NCI-H82 (cell line): ENCODE measurements around the gene BMP3.
"Not testable (repeated sequence)": the region's sequence is repeated elsewhere in the genome, so short reads cannot be mapped to it uniquely, and the experiment has no call there.

Source experiments
- DNase-seq: peaks from one replicate; lab custom pipeline; 2025; lab: John Stamatoyannopoulos, UW

The BMP3 gene, protein sequence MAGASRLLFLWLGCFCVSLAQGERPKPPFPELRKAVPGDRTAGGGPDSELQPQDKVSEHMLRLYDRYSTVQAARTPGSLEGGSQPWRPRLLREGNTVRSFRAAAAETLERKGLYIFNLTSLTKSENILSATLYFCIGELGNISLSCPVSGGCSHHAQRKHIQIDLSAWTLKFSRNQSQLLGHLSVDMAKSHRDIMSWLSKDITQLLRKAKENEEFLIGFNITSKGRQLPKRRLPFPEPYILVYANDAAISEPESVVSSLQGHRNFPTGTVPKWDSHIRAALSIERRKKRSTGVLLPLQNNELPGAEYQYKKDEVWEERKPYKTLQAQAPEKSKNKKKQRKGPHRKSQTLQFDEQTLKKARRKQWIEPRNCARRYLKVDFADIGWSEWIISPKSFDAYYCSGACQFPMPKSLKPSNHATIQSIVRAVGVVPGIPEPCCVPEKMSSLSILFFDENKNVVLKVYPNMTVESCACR

DNA sequence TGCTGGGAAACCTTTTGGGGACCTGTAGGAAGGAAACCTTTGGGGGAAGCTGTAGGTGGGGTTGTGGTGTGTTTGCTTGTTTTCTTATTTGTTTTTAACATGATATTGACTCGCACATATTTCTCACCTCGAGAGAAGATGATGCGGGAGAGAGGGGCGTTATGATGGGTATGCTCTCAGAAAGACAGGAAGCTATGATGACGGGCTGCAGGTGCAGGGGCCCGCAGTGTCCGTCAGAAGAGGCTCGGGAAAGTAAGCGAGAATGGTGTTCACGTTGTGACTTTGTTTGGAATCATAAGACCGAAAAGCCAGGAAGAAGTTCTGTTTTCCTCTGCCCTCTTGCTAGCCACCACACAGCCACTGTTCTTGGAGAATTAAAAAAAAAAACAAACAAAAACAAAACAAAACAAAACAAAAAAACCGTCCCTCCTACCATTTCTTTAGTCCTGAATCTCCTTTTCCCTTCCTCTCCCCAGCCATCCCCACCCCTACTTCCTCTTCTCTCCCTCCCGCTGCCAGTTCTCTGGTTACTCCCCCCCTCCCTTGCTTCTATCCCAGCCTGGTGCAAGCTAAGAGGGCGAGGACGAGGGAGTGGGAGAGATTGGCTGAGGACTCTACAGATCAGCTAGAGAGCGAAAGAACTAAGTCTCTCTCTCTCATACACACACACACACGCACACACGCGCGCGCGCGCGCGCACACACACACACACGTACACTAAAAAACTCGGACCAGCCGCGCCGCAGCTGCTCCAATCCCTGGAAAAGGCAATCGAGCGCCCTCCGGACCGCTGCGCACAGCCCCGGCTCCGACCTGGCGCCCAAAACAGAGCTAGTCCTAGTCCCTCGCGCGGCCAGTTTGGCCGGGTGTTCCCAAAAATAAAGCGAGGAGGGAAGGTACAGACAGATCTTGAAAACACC, at the start of gene BMP3:
Gene BMP3 (plus strand): TSS at position 648 of the 920 bp plus-strand sequence. CDS start 577 bp downstream, outside the sequence.
- DNase-seq = peak; percentile 69

DNA sequence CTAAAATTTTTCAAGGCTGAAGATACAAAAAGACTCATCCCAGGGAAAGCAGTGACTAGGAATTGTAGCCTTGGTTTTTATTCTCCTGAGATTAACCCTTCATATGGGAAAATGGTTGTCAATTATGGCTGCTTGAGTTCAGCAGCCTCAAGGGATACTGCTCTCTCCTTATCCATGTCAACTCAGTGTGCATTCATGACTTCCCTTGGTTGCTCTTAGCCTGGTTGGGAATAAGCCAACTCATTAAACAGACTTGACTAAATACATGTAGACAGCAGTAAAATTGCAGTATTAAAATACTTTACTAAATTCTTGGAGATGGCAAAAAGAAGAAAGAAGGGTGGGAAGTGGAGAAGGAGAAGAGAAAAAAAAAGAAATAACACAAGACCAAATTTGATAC, 44.5 kb upstream of the BMP3 start:
- DNase-seq = no peak

DNA sequence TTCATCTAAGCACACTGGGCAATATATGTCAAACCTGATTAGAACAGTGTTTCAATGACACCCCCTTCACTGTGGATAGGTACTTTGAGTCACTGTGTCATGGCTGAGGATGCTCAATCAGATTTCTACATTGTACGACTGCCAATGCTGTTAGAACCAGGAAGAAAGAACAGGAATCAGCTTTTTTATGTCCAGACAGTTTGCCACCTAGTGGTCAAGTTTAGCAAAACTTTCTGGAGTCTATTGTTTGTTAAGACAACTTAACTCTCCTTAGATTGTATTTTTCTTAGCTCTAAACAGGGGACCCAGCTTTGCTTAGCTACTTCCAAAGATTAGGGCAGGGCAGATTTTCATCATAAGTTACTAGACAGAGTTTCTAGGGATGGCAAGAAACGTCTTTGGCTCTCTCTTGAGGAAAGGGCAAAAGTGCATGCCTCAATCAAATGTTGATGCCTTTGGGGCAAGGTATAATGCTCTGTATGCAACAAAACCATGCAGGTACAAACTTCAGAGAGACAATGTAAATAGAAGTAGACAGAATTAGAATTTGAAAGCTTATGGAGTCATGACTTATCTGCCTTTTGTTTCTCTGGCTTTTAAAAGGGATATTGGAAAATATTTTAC, 40.5 kb upstream of the BMP3 start:
- peak; percentile 84 for DNase-seq

DNA sequence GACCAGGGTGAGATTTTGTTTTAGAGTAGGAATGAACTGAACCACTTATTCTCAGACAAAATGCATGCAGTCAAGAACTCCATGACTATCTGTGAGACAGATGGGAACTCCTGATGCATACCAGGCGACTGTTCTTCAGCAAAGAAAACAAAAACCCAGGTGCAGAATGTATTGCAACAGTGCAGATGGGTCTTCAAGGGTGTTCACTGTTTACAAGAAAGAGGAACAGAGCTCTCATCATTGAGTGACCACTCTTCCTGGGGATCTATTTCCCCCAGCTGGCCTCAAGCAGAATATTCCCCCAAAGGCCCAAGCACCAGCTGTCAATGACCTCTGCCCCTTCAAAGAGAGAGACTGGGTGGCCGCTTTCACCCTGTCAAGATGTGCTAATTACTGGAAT, 39.7 kb upstream of the BMP3 start:
- no peak for DNase-seq

DNA sequence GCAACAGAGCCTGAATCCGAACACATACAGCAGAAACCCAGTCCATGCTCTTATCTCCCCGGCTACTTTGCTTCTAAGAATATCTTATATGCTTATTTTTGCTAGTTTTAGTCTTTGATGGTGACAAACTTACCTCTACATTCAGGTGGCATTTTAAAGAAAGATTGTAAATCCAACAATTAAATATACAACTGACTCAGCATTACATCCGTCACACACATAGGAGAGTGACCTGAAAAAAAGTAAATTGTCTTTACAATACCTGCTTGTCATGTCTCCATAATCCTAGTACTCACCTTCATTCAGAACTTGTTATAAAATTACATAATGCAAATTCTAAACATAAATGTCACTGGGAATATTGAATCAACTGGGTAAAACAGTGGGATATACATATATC, 30.6 kb upstream of the BMP3 start:
- DNase-seq = no peak

DNA sequence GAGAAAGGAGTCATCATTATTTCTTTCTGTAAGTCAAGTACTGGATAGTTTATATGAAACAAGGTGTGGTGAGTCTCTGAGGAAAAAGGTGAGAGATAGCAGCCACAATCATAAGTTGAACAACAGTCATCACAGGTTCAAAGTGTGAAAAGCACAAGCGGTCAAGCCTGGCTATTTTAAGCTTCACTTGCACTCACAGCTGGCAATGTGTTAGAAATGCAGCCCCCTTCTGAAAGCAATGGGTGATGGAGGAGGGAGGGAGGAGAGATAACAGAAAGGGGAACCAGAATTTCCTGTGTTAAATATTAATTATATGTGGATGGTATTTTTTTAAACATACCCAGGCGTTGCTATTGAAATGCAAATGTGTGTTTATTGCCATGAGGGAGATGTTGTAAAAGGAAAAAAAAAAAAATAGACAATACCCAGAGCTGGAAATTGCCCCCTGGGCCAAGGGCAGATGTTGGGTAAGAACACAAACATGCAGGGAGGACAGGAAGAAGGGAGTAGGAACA, 26.9 kb upstream of the BMP3 start:
- no peak for DNase-seq

DNA sequence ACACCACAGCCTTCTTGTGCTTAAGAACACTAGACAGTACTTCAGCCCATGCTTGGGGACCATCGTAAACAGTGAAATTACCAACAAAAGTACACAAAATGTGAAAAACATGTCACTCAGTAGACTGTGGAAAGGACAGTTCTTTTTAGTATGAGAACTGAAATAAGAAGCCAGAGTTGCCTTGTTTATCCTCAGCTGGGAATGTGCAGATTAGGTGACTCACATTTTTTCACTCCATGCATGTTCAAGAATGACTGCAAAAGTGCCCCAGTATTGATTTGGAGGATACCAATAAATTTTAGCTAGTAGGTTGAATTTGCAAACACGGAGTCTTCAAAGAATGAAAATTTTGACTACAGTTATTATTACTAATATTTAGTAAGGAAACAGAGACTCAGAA, 23.1 kb upstream of the BMP3 start:
- DNase-seq = no peak

DNA sequence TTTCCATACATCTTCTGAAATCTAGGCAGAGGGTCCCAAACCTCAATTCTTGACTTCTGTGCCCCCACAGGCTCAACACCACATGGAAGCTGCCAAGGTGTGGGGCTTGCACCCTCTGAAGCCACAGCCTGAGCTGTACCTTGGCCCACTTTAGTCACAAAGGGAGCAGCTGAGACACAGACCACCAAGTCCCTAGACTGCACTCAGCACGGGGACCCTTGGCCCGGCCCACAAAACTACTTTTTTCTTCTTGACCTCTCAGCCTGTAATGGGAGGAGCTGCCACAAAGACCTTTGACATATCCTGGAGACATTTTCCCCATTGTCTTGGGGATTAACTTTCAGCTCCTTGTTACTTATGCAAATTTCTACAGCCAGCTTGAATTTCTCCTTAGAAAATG, 13.9 kb upstream of the BMP3 start:
- not testable (repeated sequence) for DNase-seq

DNA sequence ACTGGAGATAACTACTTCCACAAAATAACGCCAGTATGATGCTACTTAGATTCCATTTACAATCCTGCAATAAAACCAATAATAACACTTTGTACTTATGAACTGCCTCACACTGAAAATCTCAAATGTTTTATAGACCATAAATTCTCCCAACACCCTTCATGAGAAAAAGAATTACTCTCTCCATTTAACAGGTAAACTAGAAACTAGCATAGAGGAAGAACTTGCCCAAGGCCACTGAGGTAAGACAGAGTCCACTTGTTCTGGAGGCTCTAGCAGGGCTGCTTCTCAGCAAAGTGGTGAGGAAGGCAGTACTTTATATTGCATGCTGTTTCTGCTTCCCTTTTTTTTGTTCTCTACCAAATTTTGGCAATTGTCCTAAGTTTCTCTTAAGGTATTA, 11.5 kb upstream of the BMP3 start:
- no peak for DNase-seq

DNA sequence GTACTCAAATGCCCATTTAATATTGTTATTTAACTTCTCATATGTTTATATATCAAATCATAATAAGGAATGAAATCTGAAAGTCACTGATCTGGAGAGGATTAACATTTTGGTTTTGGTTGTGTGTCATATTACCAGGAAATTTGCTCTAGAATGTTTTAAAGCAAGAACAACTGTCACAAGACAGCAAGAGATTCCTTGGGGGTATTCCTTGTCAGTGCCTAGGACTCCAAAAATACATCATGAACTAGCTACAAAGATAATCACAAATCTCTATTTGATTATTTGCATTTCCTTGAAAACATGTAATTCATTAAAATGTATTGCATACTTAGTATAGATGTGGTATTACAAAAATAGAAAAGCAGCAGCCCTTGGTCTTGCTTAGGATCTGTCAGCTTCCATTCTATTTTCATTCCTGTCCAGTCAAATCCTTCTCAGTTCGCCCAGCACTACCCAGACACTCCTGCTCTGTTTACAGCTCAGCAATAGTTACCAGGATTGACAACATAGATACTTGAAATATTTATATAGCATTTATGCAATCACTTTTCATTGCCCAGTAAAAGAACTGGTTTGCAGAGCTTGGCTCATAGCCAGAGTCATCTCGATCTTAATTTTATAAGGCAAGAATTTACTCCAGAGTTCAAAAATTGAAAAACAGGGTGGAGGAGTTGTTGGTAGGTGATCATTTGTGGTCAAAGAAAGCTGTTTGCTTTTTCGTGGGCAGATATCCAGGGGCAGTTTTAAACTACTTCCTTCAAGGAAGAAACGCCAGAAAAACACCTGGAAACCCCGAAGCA, 9.2 kb upstream of the BMP3 start:
- no peak for DNase-seq

DNA sequence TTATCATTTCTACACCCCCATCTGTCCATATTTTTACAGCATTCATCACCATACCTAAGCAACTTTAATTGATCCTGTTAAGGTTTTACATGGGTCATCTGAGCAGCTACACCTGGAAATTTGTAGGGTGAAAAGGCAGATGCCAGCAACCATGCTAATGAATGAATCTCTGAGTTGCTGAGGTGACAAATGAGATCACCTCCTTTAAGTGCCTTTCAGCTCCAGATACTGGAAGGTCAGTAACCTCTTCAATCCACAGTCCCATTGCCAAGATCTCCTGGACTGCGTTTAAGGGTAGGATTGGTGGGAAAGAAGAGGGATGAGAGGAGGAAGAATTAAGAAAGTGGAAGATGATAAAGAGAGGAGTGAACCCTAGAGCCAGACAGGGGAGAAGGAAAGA, 8.5 kb upstream of the BMP3 start:
- peak; percentile 65 for DNase-seq

DNA sequence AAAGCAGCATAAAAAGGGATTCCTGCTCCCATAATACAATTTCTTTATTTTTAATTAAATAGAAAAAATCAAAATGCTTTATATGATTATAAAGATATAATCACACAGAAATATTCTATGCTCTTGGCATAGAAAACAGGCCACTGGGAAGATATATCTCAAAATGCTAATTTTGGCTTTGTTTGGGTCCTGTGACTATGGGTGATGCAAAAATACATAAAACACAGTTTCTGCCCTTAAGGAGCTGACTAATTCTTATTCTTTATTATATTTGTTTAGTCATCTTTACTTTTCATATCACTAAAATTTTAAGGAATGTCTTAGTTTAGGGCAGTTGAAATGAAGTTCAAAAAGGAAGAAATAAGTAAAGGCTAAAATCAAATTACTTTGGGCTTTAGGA, 7.0 kb upstream of the BMP3 start:
- DNase-seq = no peak

DNA sequence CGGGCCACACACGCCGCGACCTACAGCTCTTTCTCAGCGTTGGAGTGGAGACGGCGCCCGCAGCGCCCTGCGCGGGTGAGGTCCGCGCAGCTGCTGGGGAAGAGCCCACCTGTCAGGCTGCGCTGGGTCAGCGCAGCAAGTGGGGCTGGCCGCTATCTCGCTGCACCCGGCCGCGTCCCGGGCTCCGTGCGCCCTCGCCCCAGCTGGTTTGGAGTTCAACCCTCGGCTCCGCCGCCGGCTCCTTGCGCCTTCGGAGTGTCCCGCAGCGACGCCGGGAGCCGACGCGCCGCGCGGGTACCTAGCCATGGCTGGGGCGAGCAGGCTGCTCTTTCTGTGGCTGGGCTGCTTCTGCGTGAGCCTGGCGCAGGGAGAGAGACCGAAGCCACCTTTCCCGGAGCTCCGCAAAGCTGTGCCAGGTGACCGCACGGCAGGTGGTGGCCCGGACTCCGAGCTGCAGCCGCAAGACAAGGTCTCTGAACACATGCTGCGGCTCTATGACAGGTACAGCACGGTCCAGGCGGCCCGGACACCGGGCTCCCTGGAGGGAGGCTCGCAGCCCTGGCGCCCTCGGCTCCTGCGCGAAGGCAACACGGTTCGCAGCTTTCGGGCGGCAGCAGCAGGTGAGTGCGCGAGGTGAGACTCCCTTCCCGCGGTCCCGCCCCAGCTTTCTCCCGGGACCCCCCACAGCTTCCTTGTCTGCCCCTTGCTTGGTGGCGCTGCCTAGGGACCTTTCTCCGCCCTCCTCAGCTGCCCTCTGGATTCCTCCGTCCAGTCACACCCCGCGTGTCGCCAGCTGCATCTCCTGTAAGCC, 678 bp downstream of the BMP3 start:
- DNase-seq = peak; percentile 46

DNA sequence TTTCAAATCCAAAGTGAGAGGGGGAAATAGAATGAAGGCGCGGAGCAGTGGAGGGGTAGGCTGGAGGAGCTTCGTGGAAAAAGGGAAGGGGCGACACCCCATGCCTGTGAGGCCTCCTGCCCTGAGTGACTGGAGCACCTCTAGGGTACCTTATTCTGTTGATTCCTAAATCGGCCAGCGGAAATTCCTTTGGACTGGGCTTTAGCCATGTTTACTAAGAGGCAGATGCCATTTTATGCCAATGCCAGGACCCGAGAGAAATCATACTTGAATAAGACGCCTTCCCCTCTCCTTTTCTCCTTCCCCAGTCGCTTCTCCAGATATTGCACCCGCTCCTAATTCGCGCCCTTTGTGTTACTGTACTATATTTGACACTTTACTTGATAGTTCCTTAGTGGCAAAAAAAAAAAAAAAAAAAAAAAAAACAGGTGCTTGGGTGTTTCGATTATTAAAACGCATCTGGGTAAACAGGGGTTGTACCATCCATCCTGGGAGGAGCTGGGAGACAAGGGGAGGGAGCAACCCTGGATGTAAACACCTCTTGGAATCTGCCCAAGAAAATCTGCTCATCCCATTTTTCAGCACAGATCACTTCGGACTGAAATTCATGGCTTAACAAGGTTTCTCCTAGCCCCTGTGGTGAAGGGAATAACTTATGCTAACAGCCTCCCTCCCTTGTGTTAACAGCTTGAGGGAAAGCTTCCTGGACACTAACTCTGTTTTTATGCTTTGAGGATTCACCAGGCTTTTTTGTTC, 1.5 kb downstream of the BMP3 start:
- DNase-seq = peak; percentile 50

DNA sequence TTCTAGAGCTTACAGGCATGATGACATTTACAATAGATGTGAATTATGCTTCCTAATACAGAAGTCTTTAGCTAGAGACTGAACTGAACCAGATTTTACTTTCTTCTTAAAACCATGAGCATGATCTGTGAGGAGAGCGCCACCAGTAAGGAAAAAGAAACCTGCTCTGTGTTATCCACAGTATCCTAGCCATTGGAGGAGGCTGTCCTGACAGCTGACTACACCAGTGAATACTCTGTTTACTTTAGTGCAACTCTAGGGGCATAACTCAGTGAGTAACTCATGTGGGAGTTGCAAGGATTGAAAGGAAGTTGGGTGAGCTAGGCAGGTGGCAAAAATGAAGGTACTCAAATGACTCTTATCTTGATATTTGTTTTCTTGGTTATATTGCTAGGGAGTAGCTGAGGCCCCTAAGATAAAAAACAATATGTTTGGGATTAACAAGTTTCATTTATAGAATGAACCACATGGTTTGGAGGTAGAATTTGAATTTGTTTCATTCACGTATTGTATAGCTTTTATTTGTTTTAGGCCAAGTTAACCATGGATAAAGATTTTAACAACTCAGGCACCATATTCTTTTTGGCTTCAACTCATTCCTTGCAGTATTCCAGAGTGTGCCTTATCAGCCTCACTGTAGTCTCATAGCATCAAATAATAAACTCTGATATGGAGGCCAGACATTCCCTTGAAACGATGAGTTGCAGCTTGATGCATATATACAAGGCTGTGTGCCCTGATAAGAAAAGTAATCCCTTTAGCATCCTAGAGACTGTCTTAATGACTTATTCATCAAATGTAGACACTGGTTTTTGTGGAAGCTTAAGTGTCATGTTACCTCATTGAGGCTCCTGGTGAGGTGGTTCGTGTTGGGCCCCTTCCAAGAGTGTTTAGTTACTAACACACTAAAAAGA, 2.5 kb downstream of the BMP3 start:
- DNase-seq = peak; percentile 77

DNA sequence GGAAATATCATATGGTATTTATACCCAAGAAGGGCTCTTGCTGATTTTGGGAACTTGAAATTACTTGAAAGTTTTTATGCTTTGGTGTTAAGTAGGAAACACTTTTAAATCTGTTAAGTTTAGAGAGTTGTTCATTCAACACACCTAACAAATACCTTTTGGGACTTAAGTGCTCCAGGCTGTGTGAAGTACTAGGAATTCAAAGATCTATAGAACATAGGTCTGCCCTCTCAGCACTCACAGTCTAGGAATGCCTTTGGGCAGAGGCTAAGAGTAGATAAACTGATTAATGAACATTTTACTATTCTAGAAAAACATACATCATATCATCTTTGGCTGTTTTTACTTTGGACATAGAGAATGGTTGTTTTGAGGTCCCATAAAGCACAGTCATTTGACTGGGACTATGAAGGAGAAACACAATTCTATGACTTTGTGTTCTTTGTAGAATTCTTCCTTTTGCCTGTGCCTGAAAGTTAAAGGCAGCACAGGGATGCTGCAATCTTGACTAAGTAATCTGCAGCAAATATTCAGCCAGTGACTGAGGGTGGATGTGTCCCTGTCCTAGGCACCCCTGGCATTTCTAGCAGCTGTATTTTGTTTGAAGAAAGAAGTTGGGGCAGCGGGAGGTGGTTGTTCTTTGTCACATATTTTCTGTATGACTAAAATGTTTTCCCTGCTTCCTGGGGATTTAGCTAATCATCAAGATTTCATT, 8.3 kb downstream of the BMP3 start:
- no peak for DNase-seq

DNA sequence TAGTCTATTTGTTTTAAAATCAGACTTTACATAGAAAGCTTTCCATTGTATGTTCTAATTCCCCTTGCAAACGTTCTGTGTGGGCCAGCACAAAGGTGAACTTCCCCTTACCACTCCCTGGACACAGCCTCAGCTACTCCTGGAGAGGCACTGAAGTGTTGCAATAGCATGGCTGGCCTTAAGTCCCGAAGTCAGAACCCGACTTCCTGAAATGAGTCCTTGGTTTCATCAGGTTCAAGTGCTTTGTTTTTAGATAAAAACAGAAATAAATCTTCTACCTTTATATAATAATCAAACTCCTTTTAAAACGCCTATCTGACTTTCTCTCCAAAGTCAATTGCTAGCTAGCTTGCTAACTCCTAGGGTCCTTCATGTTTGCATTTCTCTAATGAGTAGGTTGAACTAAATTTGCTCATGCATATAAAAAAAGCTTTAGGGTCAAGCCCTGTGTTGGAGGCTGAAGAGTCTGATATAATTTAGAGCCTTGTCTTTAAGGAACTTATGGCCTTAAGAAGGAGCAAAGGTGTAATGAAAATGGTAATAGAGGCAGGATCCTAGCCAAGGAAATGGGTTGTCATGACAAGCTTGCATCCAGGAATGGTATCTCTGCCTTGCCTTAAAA, 9.0 kb downstream of the BMP3 start:
- no peak for DNase-seq
